ENCODE results near the gene UBE2G2.

The UBE2G2 gene

GRCh38 chr21:44785620-44786335 is 15.8 kb downstream of the UBE2G2 start:
- DNase-seq (ENCODE audit: low read depth), result no peak

GRCh38 chr21:44784810-44785209 is 16.8 kb downstream of the UBE2G2 start:
- no peak for DNase-seq (ENCODE audit: low read depth)

- DNase-seq (ENCODE audit: low read depth), result no peak
Observed at GRCh38 chr21:44783020-44783696, 18.5 kb downstream of the UBE2G2 start.

- DNase-seq (ENCODE audit: low read depth), result no peak
Observed at GRCh38 chr21:44780767-44781459, 20.7 kb downstream of the UBE2G2 start.

GRCh38 chr21:44780137-44780502 is 21.5 kb downstream of the UBE2G2 start:
- no peak for DNase-seq (ENCODE audit: low read depth)

- no peak for DNase-seq (ENCODE audit: low read depth)
Observed at GRCh38 chr21:44779417-44780136, 22.0 kb downstream of the UBE2G2 start.

- no peak for DNase-seq (ENCODE audit: low read depth)
Observed at GRCh38 chr21:44778983-44779382, 22.6 kb downstream of the UBE2G2 start.

- DNase-seq (ENCODE audit: low read depth), result no peak
Observed at GRCh38 chr21:44778499-44778911, 23.1 kb downstream of the UBE2G2 start.

- DNase-seq (ENCODE audit: low read depth), result no peak
Observed at GRCh38 chr21:44778094-44778493, 23.5 kb downstream of the UBE2G2 start.

- no peak for DNase-seq (ENCODE audit: low read depth)
Observed at GRCh38 chr21:44774972-44775371, 26.6 kb downstream of the UBE2G2 start.

- no peak for DNase-seq (ENCODE audit: low read depth)
Observed at GRCh38 chr21:44773291-44773932, 28.2 kb downstream of the UBE2G2 start.

- no peak for DNase-seq (ENCODE audit: low read depth)
Observed at GRCh38 chr21:44771896-44772525, 29.6 kb downstream of the UBE2G2 start.

GRCh38 chr21:44767834-44768831 is 33.5 kb downstream of the UBE2G2 start:
- DNase-seq (ENCODE audit: low read depth), result no peak

GRCh38 chr21:44766818-44767354 is 34.7 kb downstream of the UBE2G2 start:
- DNase-seq (ENCODE audit: low read depth), result no peak

GRCh38 chr21:44766014-44766817 is 35.4 kb downstream of the UBE2G2 start:
- DNase-seq (ENCODE audit: low read depth), result no peak

GRCh38 chr21:44765231-44766013 is 36.2 kb downstream of the UBE2G2 start:
- no peak for DNase-seq (ENCODE audit: low read depth)

- no peak for DNase-seq (ENCODE audit: low read depth)
Observed at GRCh38 chr21:44764319-44765230, 37.0 kb downstream of the UBE2G2 start.

Data from stimulated activated CD4-positive, alpha-beta T cell treated with anti-CD3 and anti-CD28 coated beads, Interleukin-2, amount 100 ng/mL, for 4 hours (primary cell).